BLaER1 (cell line): Measurements from ENCODE around the gene SSPN.

Source experiments
- H3K27ac ChIP-seq: shearing (Covaris generic); formaldehyde crosslinking; 2 replicates; pipeline ENCODE4 v1.8.1; 2022
- H3K27me3 ChIP-seq: shearing (Covaris generic); formaldehyde crosslinking; 2 replicates; pipeline ENCODE4 v1.8.1; 2022
- H3K36me3 ChIP-seq: shearing (Covaris generic); formaldehyde crosslinking; 2 replicates; pipeline ENCODE4 v1.8.1; 2022
- H3K4me1 ChIP-seq: shearing (Covaris generic); formaldehyde crosslinking; 2 replicates; pipeline ENCODE4 v1.8.1; 2022
- H3K4me2 ChIP-seq: shearing (Covaris generic); formaldehyde crosslinking; 2 replicates; pipeline ENCODE4 v1.8.1; 2022
- H3K4me3 ChIP-seq: shearing (Covaris generic); formaldehyde crosslinking; 2 replicates; pipeline ENCODE4 v1.8.1; 2022
- H3K9ac ChIP-seq: shearing (Covaris generic); formaldehyde crosslinking; 2 replicates; pipeline ENCODE4 v1.8.1; 2022
- H3K9me3 ChIP-seq: shearing (Covaris generic); formaldehyde crosslinking; 2 replicates; pipeline ENCODE4 v1.8.1; 2022
- H4K20me1 ChIP-seq: shearing (Covaris generic); formaldehyde crosslinking; 2 replicates; pipeline ENCODE4 v1.8.1; 2022
- Cebpa-rat ChIP-seq: shearing (Covaris generic); IDR thresholded peaks from 2 replicates; pipeline ENCODE4 v1.8.1; 2022

The SSPN gene

DNA sequence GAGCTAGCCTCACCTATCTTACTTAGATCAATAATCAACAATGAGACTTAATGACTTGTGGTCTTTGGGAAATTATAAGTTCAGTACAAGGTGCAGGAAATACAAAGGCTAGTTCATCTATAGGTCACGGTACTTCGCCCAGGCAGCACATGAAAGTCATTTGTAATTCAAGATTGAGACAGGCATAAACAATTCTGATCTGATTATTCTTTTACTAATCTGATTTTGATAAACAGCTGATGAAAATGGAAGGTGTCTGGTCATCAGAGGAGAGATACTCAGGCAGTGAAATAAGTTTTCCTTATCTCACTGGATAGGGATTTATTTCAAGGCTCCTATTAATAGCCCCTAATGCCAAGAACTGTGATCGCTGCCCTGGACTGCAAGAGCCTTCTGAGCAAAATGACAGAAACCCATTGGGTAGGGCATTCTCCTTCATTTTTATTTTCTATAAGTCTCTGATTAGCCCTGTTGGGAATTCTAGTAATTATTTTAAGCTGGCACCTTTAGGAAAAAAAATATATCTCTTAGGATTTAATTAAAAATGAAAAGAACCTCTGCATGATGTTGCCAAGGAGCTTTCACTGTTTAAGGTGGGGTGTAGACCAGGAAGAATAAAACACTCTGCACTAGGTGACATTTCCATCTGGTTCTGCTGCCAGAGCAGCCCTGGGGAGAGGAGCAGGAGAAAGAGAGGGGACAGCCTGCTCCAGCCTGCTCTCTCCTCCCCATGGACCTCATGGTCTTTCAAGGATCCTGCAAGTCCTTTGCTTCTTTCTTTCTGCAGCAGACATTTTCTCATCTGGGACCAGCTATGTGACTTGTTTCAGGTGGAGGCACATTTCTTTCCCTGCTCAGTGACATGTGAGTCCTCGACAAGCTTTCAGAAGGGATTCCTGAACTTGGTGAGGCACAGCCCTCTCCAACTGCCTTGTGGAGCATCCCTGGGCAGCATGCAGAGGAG is 44.8 kb downstream of the SSPN start:
- Histone ChIP-seq H3K9me3 (no peaks in the 10 kb centered on the region), H3K4me1 (no peaks in the 10 kb centered on the region), H3K27me3 (no peaks in the 10 kb centered on the region), H3K36me3 (no peaks in the 10 kb centered on the region), H3K4me2 (no peak overlapping the region), H3K4me3 (no peak overlapping the region), H3K9ac (no peak overlapping the region), H3K27ac (no peak overlapping the region), H4K20me1 (no peaks in the 10 kb centered on the region)
- no peak for TF ChIP-seq Cebpa-rat

DNA sequence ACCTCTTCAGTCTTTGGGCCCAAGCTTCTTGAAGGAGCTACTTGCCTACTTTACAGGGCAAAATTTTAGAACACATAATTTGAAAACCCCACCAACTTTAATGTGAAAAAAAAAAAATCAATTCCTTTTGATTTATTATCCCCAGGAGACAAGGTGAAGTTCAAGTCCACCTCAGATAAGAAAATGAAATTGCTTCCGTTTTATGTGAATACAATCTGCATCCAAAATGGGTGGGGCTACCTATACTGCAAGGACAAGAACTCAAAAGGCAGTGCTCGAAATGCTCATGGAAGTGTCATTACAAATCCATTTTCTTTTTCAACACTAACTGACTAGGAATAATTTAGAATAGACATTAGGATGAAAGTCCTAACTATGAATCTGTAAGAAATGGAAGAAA is 45.7 kb downstream of the SSPN start:
- Histone ChIP-seq H3K9me3 (no peaks in the 10 kb centered on the region), H3K36me3 (no peaks in the 10 kb centered on the region), H3K4me1 (no peaks in the 10 kb centered on the region), H3K9ac (no peak overlapping the region), H4K20me1 (no peaks in the 10 kb centered on the region), H3K27me3 (no peaks in the 10 kb centered on the region), H3K27ac (no peak overlapping the region), H3K4me2 (no peak overlapping the region), H3K4me3 (no peak overlapping the region)
- no peak for TF ChIP-seq Cebpa-rat

- no peak overlapping the region for H3K27ac ChIP-seq
- H4K20me1 ChIP-seq: no peaks in the 10 kb centered on the region
- no peaks in the 10 kb centered on the region for H3K9me3 ChIP-seq
- no peaks in the 10 kb centered on the region for H3K27me3 ChIP-seq
- no peak for TF ChIP-seq Cebpa-rat
- H3K9ac ChIP-seq: no peak overlapping the region
- no peaks in the 10 kb centered on the region for H3K36me3 ChIP-seq
- 0 out of 2 replicates have a peak, but pooled peaks cover 2% of the 10 kb centered on the region for H3K4me1 ChIP-seq
- no peak overlapping the region for H3K4me3 ChIP-seq
- H3K4me2 ChIP-seq: no peak overlapping the region
These were observed 47.3 kb downstream of the SSPN start for GRCh38 chr12:26242683-26243082.

GRCh38 chr12:26244503-26244902 is 49.1 kb downstream of the SSPN start:
- no peak overlapping the region for H3K9ac ChIP-seq
- H3K4me3 ChIP-seq: no peak overlapping the region
- no peaks in the 10 kb centered on the region for H4K20me1 ChIP-seq
- no peak for TF ChIP-seq Cebpa-rat
- H3K9me3 ChIP-seq: 0 out of 2 replicates have a peak, but pooled peaks cover 6% of the 10 kb centered on the region
- no peak overlapping the region for H3K4me2 ChIP-seq
- H3K27me3 ChIP-seq: no peaks in the 10 kb centered on the region
- no peak overlapping the region for H3K27ac ChIP-seq
- 0 out of 2 replicates have a peak, but pooled peaks cover 4% of the 10 kb centered on the region for H3K4me1 ChIP-seq
- no peaks in the 10 kb centered on the region for H3K36me3 ChIP-seq

DNA sequence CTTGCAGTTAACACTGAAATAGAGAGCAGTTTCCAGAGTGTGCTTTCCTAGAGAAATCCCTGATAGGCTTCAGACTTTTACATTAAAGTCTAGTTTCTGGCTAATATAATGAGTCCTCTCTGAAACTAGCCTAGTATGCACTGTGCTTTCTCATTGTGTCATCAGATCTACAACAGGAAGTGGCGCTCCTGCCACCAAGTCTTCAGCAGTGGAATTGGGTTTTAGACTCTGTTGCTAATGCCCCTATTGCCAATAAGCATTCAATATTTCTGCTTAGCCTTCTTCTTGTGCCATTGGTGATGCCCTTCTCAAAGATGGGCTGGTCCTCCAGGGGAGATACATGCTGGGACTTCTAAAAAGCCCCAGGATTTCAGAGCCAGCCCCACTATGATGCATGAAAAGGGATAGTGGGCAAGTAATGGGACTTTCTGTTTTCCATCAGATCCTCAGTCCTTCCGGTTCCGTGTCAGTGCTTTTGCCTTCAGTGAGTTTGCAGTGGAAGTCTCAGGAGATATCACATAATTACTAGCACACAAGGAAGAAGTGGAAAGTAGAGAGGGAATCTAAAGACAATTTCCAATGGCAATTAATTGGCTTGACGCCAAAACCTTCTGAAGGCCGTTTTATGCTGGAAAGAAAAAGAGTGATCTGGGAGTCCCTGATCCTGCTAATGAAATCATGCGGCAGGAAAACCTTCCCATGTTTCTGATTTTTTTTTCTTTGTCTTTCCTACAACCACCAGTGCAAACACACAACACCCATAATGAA is 50.0 kb downstream of the SSPN start:
- TF ChIP-seq Cebpa-rat: no peak
- Histone ChIP-seq H3K4me1 (0 out of 2 replicates have a peak, but pooled peaks cover 4% of the 10 kb centered on the region), H3K9ac (no peak overlapping the region), H3K4me2 (no peak overlapping the region), H3K27me3 (no peaks in the 10 kb centered on the region), H3K9me3 (0 out of 2 replicates have a peak, but pooled peaks cover 8% of the 10 kb centered on the region), H4K20me1 (no peaks in the 10 kb centered on the region), H3K27ac (no peak overlapping the region), H3K36me3 (no peaks in the 10 kb centered on the region), H3K4me3 (no peak overlapping the region)

DNA sequence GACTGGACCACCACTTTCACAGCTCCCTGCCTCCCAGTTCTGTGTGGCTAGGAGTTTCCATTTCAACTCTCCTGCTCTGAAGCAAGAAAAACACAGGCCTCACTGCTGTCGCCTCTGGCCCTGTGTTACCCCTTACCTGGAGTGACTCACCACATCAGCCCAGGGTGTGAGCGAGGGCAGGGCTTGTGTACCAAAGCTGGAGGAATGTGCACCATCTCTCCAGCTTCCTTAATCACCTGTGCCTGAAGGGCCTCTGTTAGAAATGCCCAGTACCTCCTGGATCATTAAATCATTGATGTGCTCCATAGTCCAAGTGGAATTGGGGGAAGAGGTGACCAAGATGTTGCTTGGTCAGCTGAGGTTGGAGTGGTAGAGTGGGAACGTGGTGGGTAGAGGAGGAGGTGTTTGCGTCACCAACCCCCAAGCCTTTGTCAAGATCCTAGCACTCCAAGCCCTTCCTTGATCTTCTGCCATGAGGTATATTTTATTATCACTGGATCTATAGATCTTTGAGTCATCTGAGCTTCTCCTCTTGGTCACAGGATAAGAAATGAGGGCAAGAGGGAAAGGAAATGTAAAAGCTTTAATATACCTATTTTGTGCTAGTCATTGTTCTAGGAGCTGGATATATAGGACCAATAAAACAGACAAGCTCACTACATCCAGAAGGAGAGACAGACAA is 51.3 kb downstream of the SSPN start:
- H3K9me3 ChIP-seq: 0 out of 2 replicates have a peak, but pooled peaks cover 8% of the 10 kb centered on the region
- H3K4me2 ChIP-seq: no peak overlapping the region
- no peaks in the 10 kb centered on the region for H3K36me3 ChIP-seq
- H3K9ac ChIP-seq: no peak overlapping the region
- 0 out of 2 replicates have a peak, but pooled peaks cover 4% of the 10 kb centered on the region for H3K4me1 ChIP-seq
- no peaks in the 10 kb centered on the region for H3K27me3 ChIP-seq
- H4K20me1 ChIP-seq: no peaks in the 10 kb centered on the region
- H3K4me3 ChIP-seq: no peak overlapping the region
- no peak overlapping the region for H3K27ac ChIP-seq
- TF ChIP-seq Cebpa-rat: no peak

GRCh38 chr12:26247873-26248272 is 52.5 kb downstream of the SSPN start:
- Histone ChIP-seq H3K4me2 (0 out of 2 replicates have a peak overlapping the region, but pooled peaks have one; percentile 31), H3K4me1 (0 out of 2 replicates have a peak, but pooled peaks cover 4% of the 10 kb centered on the region), H3K27ac (no peak overlapping the region)

GRCh38 chr12:26250801-26251200 is 55.4 kb downstream of the SSPN start:
- H3K4me3 ChIP-seq: no peak overlapping the region
- H3K9ac ChIP-seq: no peak overlapping the region
- no peak overlapping the region for H3K4me2 ChIP-seq
- H3K4me1 ChIP-seq: 0 out of 2 replicates have a peak, but pooled peaks cover 4% of the 10 kb centered on the region
- H3K27me3 ChIP-seq: no peaks in the 10 kb centered on the region
- no peak for TF ChIP-seq Cebpa-rat
- H4K20me1 ChIP-seq: no peaks in the 10 kb centered on the region
- no peaks in the 10 kb centered on the region for H3K36me3 ChIP-seq
- H3K27ac ChIP-seq: no peak overlapping the region
- H3K9me3 ChIP-seq: peaks cover 15% of the 10 kb centered on the region

More at GRCh38 chr12:26247873-26248272, 52.5 kb downstream of the SSPN start:
- Histone ChIP-seq H3K27me3 (no peaks in the 10 kb centered on the region), H3K9me3 (0 out of 2 replicates have a peak, but pooled peaks cover 8% of the 10 kb centered on the region), H4K20me1 (no peaks in the 10 kb centered on the region), H3K4me3 (no peak overlapping the region), H3K9ac (no peak overlapping the region), H3K36me3 (no peaks in the 10 kb centered on the region)
- TF ChIP-seq Cebpa-rat: no peak

DNA sequence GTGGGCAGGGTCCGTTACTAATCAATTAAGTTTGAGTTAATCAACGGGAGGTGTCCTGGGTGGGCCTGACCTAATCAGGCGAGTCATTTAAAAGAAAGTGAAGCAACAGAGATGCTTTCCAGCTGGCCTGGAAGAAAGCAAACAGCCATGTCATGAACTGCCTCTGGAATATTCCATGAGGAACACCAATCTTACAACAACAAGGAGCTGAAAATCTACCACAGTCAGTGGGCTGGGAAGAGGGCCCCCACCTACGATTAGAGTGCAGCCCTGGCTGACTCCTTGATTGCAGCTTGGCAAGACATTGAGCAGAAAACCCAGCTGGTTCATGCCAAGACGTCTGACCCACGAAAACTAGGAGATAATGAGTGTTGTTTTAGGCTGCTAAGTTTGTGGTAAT is 56.2 kb downstream of the SSPN start:
- peaks cover 23% of the 10 kb centered on the region for H3K9me3 ChIP-seq
- H3K27ac ChIP-seq: no peak overlapping the region
- no peak overlapping the region for H3K4me3 ChIP-seq
- no peaks in the 10 kb centered on the region for H4K20me1 ChIP-seq
- H3K4me1 ChIP-seq: 0 out of 2 replicates have a peak, but pooled peaks cover 4% of the 10 kb centered on the region
- TF ChIP-seq Cebpa-rat: no peak
- no peaks in the 10 kb centered on the region for H3K36me3 ChIP-seq
- no peaks in the 10 kb centered on the region for H3K27me3 ChIP-seq
- no peak overlapping the region for H3K9ac ChIP-seq
- H3K4me2 ChIP-seq: no peak overlapping the region
